Activated CD4-positive, alpha-beta T cell treated with anti-CD3 and anti-CD28 coated beads for 48 hours (primary cell): ENCODE results near the gene SRGAP3.

ENCODE experiments used
- DNase-seq: peaks from one replicate; pipeline ENCODE4 v3.0.0-alpha.2; 2020

Gene SRGAP3

DNA sequence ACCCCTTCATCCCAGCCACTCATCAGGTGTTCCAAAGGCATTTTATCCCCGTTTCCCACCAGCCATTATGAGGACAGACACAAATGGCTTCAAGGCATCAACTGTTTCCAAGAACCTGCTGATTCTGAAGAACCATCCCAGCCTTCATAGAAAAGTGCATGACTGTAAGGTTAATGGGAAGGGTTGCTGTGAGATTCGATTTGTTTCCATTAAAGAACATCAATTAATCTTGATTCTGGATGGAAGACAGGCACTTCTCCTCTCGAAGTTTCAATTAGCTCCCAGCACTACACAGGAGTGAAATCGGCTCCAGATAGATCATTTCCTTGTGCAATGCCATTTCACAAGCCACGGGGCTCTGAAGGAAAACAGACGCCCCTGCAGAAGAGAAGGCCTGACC is 25.8 kb downstream of the SRGAP3 start:
- DNase-seq, result no peak

DNA sequence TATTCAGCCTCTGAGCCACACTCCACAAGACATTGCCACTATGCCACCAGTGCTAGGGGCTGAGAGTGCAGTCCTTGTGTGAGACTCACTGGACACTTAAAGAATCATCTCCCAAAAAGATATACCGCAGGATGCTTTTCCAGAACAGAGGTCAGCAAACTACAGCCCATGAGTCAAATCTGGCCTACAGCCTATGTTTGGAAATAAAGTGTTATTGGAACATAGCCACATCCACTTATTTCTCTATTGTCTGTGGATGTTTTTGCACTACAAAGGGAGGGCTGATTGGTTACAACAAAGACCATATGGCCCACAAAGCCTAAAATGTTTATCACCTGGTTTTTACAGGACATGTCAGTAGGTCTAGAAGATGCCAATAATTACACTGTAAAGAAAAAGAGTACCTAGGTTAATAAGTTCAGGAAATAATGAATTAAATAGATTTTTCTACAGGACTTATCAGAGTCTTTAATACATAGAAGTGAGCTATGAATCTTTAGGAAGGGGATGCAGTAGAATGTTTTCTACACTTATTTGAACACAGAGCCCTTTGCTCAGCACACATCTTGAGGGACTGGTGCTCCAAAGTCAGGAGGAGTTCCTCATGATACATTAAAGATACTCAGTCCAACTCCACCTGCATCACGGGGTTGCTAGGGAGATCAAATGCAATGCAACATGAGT is 26.3 kb downstream of the SRGAP3 start:
- no peak for DNase-seq

DNA sequence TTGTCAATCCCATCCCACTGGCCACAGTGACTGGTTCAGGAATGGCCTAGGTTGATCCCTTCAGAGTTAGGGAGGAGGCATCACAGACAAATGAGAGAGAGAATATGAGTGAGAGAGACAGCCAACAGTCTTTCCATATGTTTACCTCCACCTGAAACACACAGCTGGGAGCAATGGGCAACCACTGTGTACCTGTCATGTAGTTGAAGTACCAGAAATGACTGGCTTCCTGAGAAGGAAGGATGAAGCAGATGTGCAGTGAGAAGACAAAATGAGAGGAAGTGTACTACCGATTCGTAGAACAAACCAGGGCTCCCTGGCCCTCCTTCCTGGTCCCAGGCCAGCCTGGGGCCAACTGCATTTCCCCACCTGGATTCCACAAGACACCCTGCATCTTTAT is 27.4 kb downstream of the SRGAP3 start:
- DNase-seq, result no peak

DNA sequence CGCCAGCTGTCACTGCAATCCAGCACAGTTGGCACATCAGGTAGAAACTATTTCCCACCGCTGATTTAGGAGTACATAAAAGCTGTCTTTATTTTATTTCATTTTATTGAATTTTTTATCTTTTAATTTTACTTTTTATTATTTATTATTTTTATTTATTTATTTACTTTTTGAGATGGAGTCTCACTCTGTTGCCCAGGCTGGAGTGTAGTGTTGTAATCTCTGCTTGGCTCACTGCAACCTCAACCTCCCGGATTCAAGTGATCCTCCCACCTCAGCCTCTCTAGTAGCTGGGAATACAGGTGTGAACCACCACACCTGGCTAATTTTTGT is 31.0 kb downstream of the SRGAP3 start:
- DNase-seq, result no peak

DNA sequence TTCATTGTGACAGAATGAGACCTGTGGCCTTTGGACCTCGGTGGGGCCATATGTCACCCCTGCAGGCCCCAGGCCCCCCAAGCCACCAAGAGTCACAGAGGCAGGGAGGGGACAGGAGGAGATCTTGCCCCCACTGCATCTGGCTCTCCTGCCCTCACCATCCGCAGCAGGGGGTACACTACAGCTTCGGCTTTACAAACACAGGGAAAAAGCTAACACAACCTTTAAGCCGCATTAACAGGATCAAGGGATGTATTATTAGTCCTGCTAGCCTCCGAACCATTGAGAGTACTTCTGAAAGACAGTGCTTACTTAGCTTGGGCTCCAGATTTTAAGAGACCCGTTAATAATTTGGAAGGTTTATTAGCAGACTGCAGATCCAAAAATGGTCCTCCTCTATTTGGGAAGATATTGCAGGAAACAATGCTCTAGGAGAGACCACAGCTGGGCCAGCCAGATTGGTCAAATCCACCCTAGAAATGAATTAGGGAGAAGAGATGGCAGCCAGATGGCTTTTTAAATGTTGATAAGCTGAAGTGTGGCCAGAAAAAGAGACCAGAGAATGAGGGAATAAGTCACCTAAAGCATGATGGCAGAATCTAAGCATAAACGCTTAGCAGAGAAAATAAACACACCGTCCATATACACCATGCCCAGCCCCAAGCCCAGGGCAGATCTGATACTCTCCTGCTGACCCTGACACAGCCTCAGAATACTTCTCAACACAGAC is 31.5 kb downstream of the SRGAP3 start:
- no peak for DNase-seq

DNA sequence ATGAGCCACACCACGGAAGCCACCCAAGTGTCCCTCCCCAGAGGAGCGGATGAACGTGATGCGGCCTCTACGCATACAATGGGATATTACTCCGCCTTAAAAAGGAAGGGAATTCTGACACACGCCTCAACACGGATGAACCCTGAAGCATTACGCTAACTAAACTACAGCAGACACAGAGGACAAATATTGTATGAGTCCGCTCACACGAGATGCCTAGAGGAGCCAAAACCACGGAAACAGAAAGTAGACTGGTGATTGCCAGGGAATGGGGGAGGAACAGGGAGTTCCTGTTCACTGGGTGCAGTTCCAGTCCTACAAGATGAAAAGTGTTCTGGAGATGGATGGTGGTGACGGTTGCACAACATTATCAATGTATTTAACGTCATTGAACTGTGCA is 32.7 kb downstream of the SRGAP3 start:
- DNase-seq, result no peak

DNA sequence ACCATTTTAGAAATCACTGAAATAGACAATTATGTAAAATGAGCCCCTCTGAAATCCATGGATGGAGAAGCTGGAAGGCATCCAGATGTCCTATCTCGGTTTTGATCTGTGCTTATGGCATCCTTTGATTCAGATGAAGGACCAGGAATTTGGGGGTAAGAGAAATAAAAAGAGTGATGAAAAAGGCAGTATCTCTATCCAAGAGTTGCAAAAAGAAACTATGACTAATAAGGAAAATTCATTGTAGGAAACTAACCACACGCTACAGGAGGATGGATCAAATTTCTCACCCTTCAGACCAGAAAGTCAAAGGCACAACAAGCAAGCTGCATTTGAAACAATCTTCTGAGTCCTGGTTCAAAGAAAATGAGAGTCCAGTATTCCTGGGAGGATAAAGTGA is 34.8 kb downstream of the SRGAP3 start:
- DNase-seq, result no peak

DNA sequence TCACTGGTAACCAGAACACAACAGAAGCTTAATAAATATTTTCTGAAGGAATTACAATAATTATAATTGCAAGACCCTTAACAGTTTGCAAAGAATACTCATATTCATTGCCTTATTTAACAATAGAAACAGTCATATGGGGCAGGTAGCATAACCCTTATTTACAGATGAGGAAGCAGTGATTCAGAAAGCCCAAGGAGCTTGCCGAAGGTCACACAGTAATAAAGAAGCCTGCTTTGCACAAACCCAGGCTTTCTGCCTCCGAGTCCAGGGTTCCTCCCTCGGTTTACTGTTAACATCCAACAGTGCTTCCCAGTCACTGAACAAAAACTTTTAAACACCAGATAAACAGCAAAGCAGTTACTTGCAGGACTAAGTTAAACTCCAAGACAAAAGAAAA is 35.3 kb downstream of the SRGAP3 start:
- DNase-seq, result no peak

DNA sequence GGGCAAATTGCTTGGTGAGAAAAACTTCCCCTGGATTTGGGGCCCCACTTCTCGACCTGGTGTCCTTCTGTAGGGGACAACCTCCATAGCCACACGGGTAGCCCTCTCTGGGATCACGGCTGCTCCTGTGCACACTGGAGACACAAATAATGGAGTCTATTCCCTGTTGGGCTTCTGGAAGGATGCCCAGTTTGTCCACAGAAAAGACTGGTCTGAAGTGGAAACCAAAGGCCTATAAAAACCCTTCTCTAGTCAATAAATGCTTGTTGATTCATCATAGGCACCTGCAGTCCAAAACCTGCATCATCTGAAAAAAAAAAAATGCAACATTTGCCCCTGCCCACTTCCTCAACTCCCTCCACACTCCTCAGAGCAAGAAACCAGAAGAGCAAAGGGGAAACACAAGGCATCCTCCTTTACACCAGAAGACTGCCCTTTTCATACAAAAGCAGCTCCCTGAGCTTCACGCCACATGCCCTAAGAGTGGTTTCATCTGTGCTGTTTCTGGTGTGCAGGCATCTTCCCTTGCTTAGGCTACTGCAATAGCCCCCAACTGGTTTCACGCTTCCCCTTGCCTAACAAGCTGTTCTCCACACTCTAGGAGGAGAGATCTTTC is 36.3 kb downstream of the SRGAP3 start:
- no peak for DNase-seq

DNA sequence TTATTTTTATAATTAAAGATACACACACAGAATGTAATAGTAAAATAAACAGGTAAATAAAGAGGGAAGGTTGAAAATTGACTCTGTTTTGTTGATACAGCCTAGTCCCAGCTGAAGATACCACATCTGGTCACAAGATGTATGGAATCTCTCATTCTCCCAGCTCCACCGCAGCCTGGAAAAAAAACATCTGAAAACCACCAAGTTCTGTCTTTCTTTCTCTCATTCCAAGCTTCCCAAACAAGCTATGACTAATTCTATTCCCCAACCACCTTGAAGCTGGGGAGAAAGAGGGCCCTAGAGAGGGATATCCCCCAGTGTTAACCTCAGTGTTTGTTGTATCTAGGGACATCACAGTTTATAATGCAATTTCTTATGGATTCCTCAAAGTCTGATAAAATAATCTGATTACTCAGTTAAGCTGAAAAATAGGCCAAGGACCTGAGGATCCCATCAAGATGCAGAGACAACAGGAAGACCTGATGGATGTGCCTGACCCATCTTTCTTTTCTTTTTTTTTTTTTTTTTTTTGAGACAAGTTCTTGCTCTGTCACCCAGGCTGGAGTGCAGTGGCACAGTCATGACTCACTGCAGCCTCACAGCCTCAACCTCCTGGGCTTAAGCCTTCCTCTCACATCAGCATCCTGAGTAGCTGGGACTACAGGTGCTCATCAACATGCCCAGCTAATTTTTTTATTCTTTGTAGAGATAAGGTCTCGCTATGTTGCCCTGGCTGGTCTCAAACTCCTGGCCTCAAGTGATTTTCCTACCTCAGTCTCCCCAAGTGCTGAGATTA is 38.1 kb downstream of the SRGAP3 start:
- DNase-seq, result peak; percentile 19

DNA sequence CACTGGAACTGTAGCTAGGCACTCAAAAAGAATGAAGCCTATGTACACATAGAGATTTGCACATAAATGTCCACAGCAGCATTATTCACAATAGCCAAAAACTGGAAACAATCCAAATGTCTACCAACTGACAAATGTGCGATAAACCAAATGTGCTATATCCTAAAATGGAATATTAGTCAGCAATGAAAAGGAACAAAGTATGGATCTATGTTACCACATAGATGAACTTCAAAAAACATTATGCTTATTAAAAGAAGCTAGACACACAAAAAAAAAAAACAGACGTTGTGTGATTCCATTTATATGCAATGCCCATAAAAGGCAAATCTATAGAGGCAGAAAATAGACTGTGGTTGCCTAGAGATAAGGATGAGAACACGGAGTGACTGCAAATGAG is 39.7 kb downstream of the SRGAP3 start:
- no peak for DNase-seq

DNA sequence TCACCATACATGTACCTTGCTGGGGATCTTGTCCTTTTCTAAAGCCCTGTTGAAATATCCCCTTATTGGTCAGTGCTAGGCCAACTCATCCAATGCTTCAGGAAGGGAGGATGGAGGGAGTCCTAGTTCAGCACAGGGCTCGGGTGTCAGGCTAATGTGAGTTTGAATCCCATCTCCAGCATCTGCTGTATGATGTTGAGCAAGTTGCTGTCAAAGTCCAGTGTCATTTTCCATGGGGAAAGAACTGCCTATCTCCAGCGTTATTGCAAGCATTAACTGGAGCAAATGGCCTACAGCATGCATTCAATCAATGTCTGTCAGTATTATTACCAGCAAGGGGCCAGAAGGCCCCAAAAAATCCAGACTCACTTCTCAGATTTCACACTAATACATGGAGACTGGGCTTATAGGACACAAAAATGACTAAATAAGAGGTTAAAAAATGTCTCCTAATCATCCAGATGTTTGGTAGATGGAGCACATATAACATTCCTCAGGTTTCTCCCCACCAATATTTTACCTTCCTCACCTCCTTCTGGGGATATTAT is 40.8 kb downstream of the SRGAP3 start:
- DNase-seq, result no peak

DNA sequence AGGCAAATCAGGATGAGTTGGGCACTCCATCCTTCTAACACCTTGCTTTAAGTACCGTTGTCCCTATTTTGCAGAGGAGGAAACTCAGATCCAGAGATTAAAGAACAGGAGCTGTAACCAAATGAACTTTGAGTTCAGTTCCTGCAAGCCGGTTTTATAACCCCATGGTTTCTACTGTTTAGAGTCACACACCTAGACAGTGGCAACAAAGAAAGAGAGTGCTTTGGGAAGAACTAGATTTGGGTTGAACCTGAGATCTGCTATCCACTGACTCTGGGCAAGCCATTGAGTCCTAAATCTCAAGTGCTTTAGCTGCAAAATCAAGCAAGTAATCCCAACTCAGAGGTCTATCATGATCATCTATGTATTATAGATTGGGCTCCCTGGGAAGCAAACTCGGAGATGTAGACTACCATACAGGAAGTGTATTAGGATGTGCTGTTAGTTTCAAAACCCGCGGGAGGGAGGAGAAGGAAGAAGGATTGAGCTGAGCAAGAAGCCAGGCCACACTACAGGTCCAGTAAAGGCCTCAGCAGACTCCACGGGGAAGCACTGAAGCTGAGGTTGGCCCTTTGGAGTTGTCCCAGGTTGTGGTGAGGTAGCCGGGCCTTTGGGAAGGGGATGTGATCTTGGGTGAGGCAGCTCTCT is 42.2 kb downstream of the SRGAP3 start:
- no peak for DNase-seq

DNA sequence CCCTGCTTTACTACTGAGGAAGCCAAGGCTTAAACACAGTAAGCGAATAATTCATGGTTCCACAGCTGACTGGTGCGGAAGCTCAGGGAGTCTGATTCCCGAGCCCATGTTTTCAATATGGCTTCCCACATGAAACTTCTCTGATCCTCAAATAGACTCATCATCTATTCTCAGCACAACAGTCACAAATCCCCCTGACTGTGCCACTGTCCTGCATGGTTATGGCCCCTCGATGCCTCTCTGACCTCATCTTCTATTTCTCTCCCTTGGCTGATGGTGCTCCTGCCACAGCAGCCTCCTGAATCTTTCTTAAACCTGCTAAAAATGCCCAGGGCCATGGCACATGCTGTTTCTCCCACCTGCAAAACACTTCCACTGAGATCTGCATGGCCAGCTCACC is 43.2 kb downstream of the SRGAP3 start:
- DNase-seq, result no peak

DNA sequence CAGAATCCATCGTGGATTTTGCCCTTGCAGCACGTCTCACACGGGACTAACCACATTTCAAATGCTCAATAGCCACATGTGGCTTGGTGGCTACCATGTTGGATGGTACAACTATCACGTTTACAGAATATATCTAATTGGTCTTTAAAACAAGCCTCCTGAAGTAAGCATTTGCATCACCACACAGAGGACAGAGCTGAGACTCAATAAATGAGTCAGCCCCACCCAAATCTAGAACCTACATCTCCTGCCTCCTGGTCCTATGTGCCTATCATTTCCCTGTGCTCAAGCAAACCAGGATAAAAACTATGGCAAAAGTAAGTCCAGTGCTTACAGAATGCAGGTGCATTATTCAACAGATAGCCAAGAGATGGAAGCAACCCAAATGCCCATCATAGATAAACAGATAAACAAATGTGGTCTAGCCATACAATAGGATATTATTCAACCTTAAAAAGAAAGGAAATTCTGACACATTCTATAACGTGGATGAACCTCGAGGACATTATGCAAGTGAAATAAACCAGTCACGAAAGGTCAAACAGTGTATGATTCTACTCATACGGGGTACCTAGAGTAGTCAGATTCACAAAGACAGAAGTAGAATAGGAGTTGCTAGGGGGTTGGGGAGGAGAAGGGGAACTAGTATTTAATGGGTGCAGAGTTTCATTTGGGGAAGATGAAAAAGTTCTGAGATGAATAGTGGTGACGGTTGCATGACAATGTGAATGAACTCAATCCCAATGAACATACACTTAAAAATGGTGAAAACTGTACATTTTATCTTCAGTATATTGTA is 43.9 kb downstream of the SRGAP3 start:
- DNase-seq, result no peak

DNA sequence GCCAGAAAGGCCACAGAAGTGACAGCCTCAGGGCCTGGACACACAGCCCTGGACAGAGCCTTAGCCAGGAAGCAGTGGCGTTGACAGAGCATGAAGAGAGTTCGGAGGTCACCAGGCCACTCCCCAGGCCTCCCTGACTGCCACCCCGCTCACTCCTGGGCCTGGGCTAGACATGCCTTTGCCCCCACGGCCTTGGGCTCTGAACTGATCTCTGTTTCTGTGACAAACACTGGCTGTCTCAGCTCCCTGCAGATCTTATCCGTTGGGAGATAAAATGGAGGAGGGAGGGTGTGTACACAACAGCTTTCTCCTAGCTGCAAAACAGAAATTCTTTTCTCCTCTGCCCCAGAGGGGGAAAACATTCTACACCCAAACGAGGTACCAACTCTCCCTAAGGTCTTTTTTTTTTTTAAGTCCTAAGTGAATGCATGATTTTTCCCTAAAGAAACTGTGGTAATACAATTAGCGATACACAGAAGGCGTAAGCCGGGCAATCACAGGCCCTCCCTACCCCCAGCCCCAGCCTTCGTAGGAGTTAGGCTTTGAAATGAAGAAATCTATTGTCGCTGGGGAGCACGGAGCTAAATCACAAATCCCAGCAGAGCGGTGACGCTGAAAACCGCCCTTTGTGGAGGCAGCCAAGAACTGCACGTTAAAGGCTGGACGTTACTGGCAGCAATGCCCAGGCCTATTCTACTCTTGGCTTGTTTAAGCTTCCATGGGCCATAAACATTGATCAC is 45.0 kb downstream of the SRGAP3 start:
- no peak for DNase-seq

DNA sequence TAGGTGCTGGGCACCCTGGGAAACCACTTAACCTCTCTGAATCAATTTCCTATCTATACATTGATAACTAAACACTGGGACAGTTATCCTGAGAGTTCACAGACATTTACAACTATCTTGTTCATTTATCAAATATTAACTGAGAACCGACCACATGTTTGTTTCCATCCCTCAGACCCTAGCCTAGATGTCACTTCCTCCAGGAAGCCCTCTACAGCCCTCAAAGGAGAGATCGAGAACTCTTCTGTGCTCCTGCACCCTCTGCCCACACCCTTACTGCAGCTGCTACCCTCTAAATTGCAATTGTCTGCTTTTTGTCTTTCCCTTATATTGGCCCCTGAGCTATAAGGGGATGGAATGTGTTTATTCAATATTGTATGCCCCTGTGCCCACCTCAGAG is 46.1 kb downstream of the SRGAP3 start:
- DNase-seq, result no peak

DNA sequence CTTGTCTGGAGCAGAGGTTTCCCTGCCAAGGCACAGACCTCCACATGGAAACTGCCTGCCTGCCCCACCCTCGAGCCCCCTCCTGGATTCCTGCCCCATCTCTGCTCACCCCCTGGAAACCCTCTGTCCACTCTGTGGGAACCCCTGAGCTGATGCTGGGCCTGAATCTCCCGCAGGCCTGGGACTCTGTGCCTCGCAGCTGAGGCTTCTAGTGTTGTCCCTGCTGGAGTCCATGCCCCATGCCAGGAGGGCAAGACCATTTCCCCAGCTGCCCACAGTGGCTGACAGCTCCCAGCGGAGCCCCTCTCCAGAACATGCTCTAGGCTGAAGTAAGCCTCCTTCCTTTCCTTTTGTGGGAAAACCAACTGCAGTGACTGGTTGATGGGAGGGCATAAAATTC is 46.9 kb downstream of the SRGAP3 start:
- DNase-seq, result no peak

DNA sequence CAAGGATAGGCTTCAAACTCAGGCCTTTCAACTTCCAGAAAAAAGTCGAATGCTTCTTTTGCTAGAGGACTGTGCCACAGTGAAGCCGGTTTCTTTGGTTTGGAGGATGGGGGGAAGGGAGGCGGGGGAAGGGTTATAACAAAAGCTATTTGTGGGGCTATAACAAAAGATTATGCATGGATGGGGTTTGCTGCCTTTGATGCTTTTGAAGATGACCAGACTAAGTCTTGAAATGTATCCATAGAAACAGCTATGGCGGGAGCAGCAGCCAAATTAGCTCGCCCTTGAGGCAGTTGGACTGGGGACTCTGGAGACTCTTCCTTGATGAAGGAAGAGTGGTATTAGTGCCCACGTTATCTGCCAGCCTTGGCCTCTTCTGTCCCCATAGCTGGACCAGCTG is 47.5 kb downstream of the SRGAP3 start:
- no peak for DNase-seq

DNA sequence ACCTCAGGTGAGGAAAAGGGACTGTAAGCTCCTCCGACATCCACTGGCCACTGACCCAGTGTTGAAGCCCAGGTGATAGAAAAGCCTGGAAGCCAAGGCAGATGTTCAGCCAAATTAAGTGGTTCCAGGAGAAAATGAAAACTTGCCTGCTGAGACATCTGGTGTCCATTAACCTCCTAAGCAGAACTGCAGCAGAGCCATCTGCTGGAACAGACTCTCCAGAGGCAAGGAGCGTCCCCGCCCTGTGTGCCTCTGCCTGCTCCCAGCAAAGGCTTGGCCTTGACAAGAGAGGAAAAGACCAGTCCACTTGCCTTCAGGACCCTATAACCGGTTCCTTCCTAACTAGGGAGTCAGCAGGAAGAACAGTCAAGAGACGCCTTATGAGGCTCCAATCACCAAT is 48.2 kb downstream of the SRGAP3 start:
- DNase-seq, result no peak

DNA sequence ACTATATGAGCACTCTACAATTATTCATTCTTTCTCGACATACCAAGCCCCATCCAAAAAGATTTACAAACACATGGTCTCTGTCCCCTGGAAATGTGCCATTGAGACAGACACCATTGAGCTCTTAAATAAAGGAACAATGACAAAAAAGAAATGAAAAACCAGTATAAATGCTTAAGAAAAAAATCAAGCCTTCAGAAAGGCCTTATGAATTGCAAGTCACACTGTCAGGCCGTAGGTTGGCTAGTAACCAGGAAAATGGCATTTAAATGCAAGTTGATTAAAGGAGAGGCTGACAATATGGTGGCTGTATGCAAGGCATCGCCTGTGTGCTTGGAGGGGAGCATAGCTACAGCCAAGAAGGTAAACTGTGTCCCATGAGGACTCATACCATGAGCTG is 49.7 kb downstream of the SRGAP3 start:
- no peak for DNase-seq
